K562 (cell line): ENCODE data around the gene KATNAL2. TPM values are rescaled to one million over a fixed set of nuclear protein-coding genes. Genes with fewer than 3 reads are reported as not detected.

ENCODE experiments used
- CBFB ChIP-seq: sonication (generic); formaldehyde crosslinking; IDR thresholded peaks from 2 replicates; pipeline ENCODE4 v1.4.0; 2020; ENCODE audit warnings: mild to moderate bottlenecking, missing genetic modification reagents
- CTCF ChIP-seq, 3 experiments: IDR thresholded peaks in 2 of 3; conservative IDR thresholded peaks in 1 of 3; 2 replicates each; pipeline ENCODE4 v1.5.1; 2011 to 2012; ENCODE audit warnings: low read length in 3 of 3, mild to moderate bottlenecking in 3 of 3, control low read depth in 2 of 3, improper control_type of control experiment in 1 of 3, inconsistent platforms in 1 of 3, low read depth in 1 of 3, mixed read lengths in 1 of 3, moderate library complexity in 1 of 3; ENCODE audit not compliant: insufficient read depth in 2 of 3
- HEY1 ChIP-seq: fragments of 250-450 bp; sonication (Bioruptor Pico); IDR thresholded peaks from 2 replicates; pipeline ENCODE4 v1.5.0; 2020; ENCODE audit warnings: mild to moderate bottlenecking, moderate library complexity, borderline replicate concordance
- MYC ChIP-seq, 2 experiments: fragments of 250-450 bp in 1 of 2; sonication (Bioruptor Pico) in 1 of 2; IDR thresholded peaks; 2 replicates each; pipeline versions ENCODE4 v1.5.1 to v1.6.1; 2012 to 2021; ENCODE audit warnings: low read depth in 2 of 2, borderline replicate concordance in 1 of 2, improper control_type of control experiment in 1 of 2, low read length in 1 of 2, mild to moderate bottlenecking in 1 of 2, moderate library complexity in 1 of 2
- NONO ChIP-seq, 2 experiments: fragments of 200-400 bp in 1 of 2; fragments of 450-650 bp in 1 of 2; formaldehyde crosslinking in 1 of 2; IDR thresholded peaks; 2 replicates each; pipeline ENCODE4 v1.6.1; 2017; ENCODE audit warnings: low read depth in 2 of 2, mild to moderate bottlenecking in 2 of 2, moderate library complexity in 2 of 2, low read length in 1 of 2
- NR1H2 ChIP-seq: sonication (generic); formaldehyde crosslinking; IDR thresholded peaks from 2 replicates; pipeline ENCODE4 v1.4.0; 2020; ENCODE audit warnings: mild to moderate bottlenecking, missing genetic modification reagents
- NR2C2 ChIP-seq, 2 experiments: fragments of 200-800 bp in 1 of 2; sonication (Bioruptor generic) in 1 of 2; sonication (generic) in 1 of 2; formaldehyde crosslinking in 1 of 2; IDR thresholded peaks; 2 replicates each; pipeline versions ENCODE4 v1.6.1 to v1.8.0; 2016 to 2022; ENCODE audit warnings: mild to moderate bottlenecking in 1 of 2, missing compliant biosample characterization in 1 of 2, missing genetic modification characterization in 1 of 2, missing genetic modification reagents in 1 of 2
- NR4A1 ChIP-seq, 2 experiments: fragments of 250-450 bp in 1 of 2; fragments of 450-650 bp in 1 of 2; sonication (Bioruptor Pico) in 1 of 2; IDR thresholded peaks; 2 replicates each; pipeline versions ENCODE4 v1.4.0 to v1.6.1; 2016 to 2020; ENCODE audit warnings: mild to moderate bottlenecking in 2 of 2, missing compliant biosample characterization in 1 of 2, missing genetic modification characterization in 1 of 2, moderate library complexity in 1 of 2
- SAFB ChIP-seq: fragments of 200-400 bp; formaldehyde crosslinking; IDR thresholded peaks from 2 replicates; pipeline ENCODE4 v1.6.1; 2017; ENCODE audit warnings: low read depth, low read length, borderline replicate concordance
- SAP30 ChIP-seq: fragments of 200-600 bp; sonication (generic); IDR thresholded peaks from 2 replicates; pipeline ENCODE4 v1.6.1; 2012; ENCODE audit warnings: borderline replicate concordance, low read depth, mild to moderate bottlenecking, moderate library complexity, low read length, control low read depth, inconsistent platforms; ENCODE audit not compliant: insufficient read depth, poor library complexity, severe bottlenecking
- SIN3B ChIP-seq: fragments of 450-650 bp; IDR thresholded peaks from 2 replicates; pipeline ENCODE4 v1.6.1; 2017; ENCODE audit warnings: low read depth, mild to moderate bottlenecking, moderate library complexity
- SMARCA5 ChIP-seq: fragments of 450-650 bp; IDR thresholded peaks from 2 replicates; pipeline ENCODE4 v1.6.1; 2016
- YY1 ChIP-seq, 3 experiments: IDR thresholded peaks; 2 replicates each; pipeline ENCODE4 v1.6.1; 2011; ENCODE audit warnings: low read length in 2 of 3, mild to moderate bottlenecking in 2 of 3, moderate library complexity in 2 of 3, borderline replicate concordance in 1 of 3, control low read depth in 1 of 3, low read depth in 1 of 3; ENCODE audit not compliant: insufficient read depth in 3 of 3, insufficient replicate concordance in 2 of 3, control insufficient read depth in 1 of 3, insufficient read length in 1 of 3; ENCODE audit errors: extremely low read depth in 1 of 3
- ZKSCAN3 ChIP-seq: fragments of 250-450 bp; sonication (Bioruptor Pico); IDR thresholded peaks from 2 replicates; pipeline ENCODE4 v1.4.0; 2020
- polyA plus RNA-seq, 8 experiments: library from polyadenylated mRNA; depleted of rRNA in 4 of 8; stranded (reverse) in 5 of 8; unstranded in 3 of 8; fragments of >200 nt; fragmentation: Nextera tagmentation in 2 of 8; fragmentation: Illumina TruSeq in 1 of 8; extraction: Ambion mirVana in 2 of 8; extraction: Trizol in 1 of 8; gene quantifications; 2 replicates each; pipeline versions ENCODE4 v1.2.1 to v1.2.3, GENCODE V29; 2011 to 2014; ENCODE audit warnings: inconsistent platforms in 1 of 8, missing spikeins in 1 of 8
- total RNA-seq, 7 experiments: library from RNA; depleted of rRNA in 6 of 7; stranded (reverse); fragments of >200 nt in 6 of 7; fragmentation: Illumina TruSeq in 2 of 7; extraction: Trizol in 2 of 7; gene quantifications; 2 replicates each; pipeline versions ENCODE4 v1.2.1 to v1.2.3, GENCODE V29; 2011 to 2021; ENCODE audit warnings: low replicate concordance in 1 of 7
- TF ChIP-seq, protein P1 (sequence below): sonication (generic); formaldehyde crosslinking; IDR thresholded peaks from 2 replicates; pipeline ENCODE4 v1.8.0; 2022; ENCODE audit warnings: missing genetic modification reagents, mild to moderate bottlenecking, borderline replicate concordance
- TF ChIP-seq, protein P2 (sequence below): sonication (generic); formaldehyde crosslinking; IDR thresholded peaks from 2 replicates; pipeline ENCODE4 v1.8.1; 2023; ENCODE audit warnings: mild to moderate bottlenecking, missing genetic modification reagents
- TF ChIP-seq, protein P3 (sequence below): fragments of 250-450 bp; sonication (Bioruptor Pico); IDR thresholded peaks from 2 replicates; pipeline ENCODE4 v1.5.1; 2021; ENCODE audit warnings: mild to moderate bottlenecking

The KATNAL2 gene
- total and polyA plus RNA-seq, 9 of the 15 experiments (the other 6 are each of a cell fraction or from before 2014, with no cell fraction given) = 0.08 to 1.2 (median 0.48) TPM

DNA sequence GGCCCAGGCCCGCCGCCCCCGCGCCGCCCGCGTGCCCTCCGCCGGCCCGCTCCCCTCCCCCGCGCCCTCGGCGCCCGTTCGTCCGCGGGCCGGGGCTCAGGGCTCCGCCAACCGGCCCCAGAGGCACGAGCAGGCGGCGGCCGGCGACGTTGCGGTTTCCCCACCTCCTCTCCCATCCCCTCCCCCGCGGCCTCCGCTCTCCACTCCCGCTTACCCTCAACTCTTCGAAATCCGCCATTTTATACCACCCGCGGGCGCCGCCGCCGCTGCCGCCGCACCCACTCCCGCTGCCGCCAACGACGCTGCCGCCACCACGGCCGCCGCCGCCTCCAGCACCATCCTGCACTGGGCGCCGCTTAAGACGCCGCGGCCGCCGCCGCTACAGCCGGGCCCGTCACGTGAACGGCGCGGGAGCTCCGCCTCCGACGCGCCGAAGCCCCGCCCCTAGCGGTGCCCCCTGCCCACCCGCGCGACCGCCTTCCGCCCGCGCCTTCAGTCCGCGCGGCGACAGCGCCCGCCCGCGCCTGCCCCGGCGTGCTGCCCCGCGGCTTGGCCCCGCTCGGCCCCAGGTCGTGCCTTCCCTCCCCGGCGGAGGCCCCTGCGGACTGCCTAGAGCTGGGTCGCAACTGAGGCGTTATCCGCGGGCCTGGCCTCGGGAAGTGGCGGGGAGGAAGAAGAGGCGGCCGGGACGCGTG, at the start of gene KATNAL2, which contains the start of gene PIAS2 (continued):
- peak; percentile 38 to 88; a peak in 2 of 4 replicates for TF ChIP-seq NONO (IDR thresholded peaks at IDR 0.05; ENCODE audit: low read depth in 2 of 2, low read length in 1 of 2)
- no peak for TF ChIP-seq CBFB (CRISPR knock-in tag)
- no peak for TF ChIP-seq CTCF (IDR thresholded peaks at IDR 0.05 in 2 of 3, conservative IDR thresholded peaks at IDR 0.05 in 1 of 3; ENCODE audit: insufficient read depth in 2 of 3, low read depth in 1 of 3, low read length in 3 of 3)
- peak; percentile 19; the same call in 1 of the 2 replicates for TF ChIP-seq MYC (IDR thresholded peaks at IDR 0.05; ENCODE audit: low read depth, low read length)
- TF ChIP-seq MYC (CRISPR knock-in tag; IDR thresholded peaks at IDR 0.05; ENCODE audit: borderline replicate concordance, low read depth) = no peak
- TF ChIP-seq ZKSCAN3 (CRISPR knock-in tag) = no peak
- no peak for TF ChIP-seq NR4A1 (CRISPR knock-in tag; IDR thresholded peaks at IDR 0.05)
- TF ChIP-seq NR4A1 (tag; IDR thresholded peaks at IDR 0.05) = no peak
- no peak for TF ChIP-seq SAP30
- TF ChIP-seq SAFB = 0 out of 2 replicates have a peak, but pooled peaks have one; percentile 20
- 0 out of 2 replicates have a peak, but pooled peaks have one; percentile 23 for TF ChIP-seq NR2C2 (CRISPR knock-in tag; IDR thresholded peaks at IDR 0.05)
- TF ChIP-seq NR2C2 (tag; IDR thresholded peaks at IDR 0.05) = peak; percentile 37; the same call in 1 of the 2 replicates
- TF ChIP-seq, protein P1, sequence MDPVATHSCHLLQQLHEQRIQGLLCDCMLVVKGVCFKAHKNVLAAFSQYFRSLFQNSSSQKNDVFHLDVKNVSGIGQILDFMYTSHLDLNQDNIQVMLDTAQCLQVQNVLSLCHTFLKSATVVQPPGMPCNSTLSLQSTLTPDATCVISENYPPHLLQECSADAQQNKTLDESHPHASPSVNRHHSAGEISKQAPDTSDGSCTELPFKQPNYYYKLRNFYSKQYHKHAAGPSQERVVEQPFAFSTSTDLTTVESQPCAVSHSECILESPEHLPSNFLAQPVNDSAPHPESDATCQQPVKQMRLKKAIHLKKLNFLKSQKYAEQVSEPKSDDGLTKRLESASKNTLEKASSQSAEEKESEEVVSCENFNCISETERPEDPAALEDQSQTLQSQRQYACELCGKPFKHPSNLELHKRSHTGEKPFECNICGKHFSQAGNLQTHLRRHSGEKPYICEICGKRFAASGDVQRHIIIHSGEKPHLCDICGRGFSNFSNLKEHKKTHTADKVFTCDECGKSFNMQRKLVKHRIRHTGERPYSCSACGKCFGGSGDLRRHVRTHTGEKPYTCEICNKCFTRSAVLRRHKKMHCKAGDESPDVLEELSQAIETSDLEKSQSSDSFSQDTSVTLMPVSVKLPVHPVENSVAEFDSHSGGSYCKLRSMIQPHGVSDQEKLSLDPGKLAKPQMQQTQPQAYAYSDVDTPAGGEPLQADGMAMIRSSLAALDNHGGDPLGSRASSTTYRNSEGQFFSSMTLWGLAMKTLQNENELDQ (CRISPR knock-in tag) = no peak
- TF ChIP-seq YY1 (IDR thresholded peaks at IDR 0.05; ENCODE audit: borderline replicate concordance in 1 of 3, control insufficient read depth in 1 of 3, extremely low read depth in 1 of 3, insufficient read depth in 3 of 3, insufficient read length in 1 of 3, insufficient replicate concordance in 2 of 3, low read depth in 1 of 3, low read length in 2 of 3) = peak; percentile 23 to 77 (median 73)
- TF ChIP-seq, protein P2, sequence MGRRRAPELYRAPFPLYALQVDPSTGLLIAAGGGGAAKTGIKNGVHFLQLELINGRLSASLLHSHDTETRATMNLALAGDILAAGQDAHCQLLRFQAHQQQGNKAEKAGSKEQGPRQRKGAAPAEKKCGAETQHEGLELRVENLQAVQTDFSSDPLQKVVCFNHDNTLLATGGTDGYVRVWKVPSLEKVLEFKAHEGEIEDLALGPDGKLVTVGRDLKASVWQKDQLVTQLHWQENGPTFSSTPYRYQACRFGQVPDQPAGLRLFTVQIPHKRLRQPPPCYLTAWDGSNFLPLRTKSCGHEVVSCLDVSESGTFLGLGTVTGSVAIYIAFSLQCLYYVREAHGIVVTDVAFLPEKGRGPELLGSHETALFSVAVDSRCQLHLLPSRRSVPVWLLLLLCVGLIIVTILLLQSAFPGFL = no peak
- TF ChIP-seq NR1H2 (CRISPR knock-in tag) = no peak
- TF ChIP-seq SIN3B = 0 out of 2 replicates have a peak, but pooled peaks have one; percentile 31
- no peak for TF ChIP-seq HEY1
- TF ChIP-seq, protein P3, sequence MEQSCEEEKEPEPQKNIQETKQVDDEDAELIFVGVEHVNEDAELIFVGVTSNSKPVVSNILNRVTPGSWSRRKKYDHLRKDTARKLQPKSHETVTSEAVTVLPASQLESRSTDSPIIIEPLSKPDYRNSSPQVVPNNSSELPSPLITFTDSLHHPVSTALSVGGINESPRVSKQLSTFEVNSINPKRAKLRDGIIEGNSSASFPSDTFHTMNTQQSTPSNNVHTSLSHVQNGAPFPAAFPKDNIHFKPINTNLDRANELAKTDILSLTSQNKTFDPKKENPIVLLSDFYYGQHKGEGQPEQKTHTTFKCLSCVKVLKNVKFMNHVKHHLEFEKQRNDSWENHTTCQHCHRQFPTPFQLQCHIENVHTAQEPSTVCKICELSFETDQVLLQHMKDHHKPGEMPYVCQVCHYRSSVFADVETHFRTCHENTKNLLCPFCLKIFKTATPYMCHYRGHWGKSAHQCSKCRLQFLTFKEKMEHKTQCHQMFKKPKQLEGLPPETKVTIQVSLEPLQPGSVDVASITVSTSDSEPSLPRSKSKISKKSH (CRISPR knock-in tag) = no peak
- TF ChIP-seq SMARCA5 = no peak
